HepG2 (cell line): ENCODE results near the gene C1QTNF12. TPM values are rescaled to one million over a fixed set of nuclear protein-coding genes. Genes with fewer than 3 reads are reported as not detected.

Experiments
- ATAC-seq: fragments of 200-7000 bp; cut with Tn5 transposase; 3 replicates; pipeline ENCODE4 v1.9.1; 2020; ENCODE audit warnings: mild to moderate bottlenecking, moderate library complexity
- BruUV-seq: library from RNA; stranded (reverse); fragments of 400-500 nt; replicated peaks from 2 replicates; lab custom pipeline; 2021; lab: Mats Ljungman, UMichigan
- CTCF ChIA-PET: fragments of 300-600 bp; formaldehyde crosslinking; extraction: SDS; loops from one replicate; lab custom pipeline; 2021; ENCODE audit warnings: low total read pairs, inconsistent platforms, low intra/inter-chr PET ratio; lab: Yijun Ruan, JAX
- POLR2A ChIA-PET: fragments of 350-600 bp; sonication (Branson Sonifier 250); formaldehyde crosslinking; loops from one replicate; lab custom pipeline; 2020; ENCODE audit warnings: antibody characterized with exemption, inconsistent platforms; lab: Yijun Ruan, JAX
- DNase-seq: peaks from one replicate; pipeline ENCODE4 v3.0.0-alpha.2; 2015; ENCODE audit warnings: low spot score
- FAIRE-seq: peaks from 3 replicates; lab custom pipeline; 2011; peaks lifted over from hg19 to GRCh38; lab: Jason Lieb, UNC
- H2AFZ ChIP-seq: one replicate; pipeline ENCODE4 v1.6.1; 2011; ENCODE audit warnings: low read length, inconsistent platforms
- H3K27ac ChIP-seq: fragments of 300-600 bp; 3 replicates; pipeline ENCODE4 v1.8.0; 2011; ENCODE audit warnings: mixed run types, mild to moderate bottlenecking, mixed read lengths, low read length, inconsistent platforms; ENCODE audit not compliant: insufficient read depth; ENCODE audit errors: extremely low read length
- H3K27me3 ChIP-seq, 2 experiments: fragments of 200-600 bp in 1 of 2; 2 replicates in 1 of 2; 3 replicates in 1 of 2; pipeline versions ENCODE4 v1.6.0 to v1.8.0; 2011; ENCODE audit warnings: low read length in 2 of 2, mild to moderate bottlenecking in 2 of 2, moderate library complexity in 2 of 2, inconsistent platforms in 1 of 2; ENCODE audit not compliant: insufficient read depth in 2 of 2, control insufficient read depth in 1 of 2
- H3K36me3 ChIP-seq, 2 experiments: fragments of 200-600 bp in 1 of 2; replicated peaks in 1 of 2; 2 replicates in 1 of 2; 3 replicates in 1 of 2; pipeline versions ENCODE4 v1.5.1 to v1.8.0; 2011; ENCODE audit warnings: low read length in 2 of 2, inconsistent platforms in 1 of 2; ENCODE audit not compliant: insufficient read depth in 2 of 2, control insufficient read depth in 1 of 2
- H3K4me1 ChIP-seq: 2 replicates; pipeline ENCODE4 v1.5.1; 2012; ENCODE audit warnings: low read length, inconsistent platforms; ENCODE audit not compliant: insufficient read depth
- H3K4me2 ChIP-seq: 2 replicates; pipeline ENCODE4 v1.6.0; 2011; ENCODE audit warnings: low read depth, low read length, inconsistent platforms
- H3K4me3 ChIP-seq, 3 experiments: fragments of 200-600 bp in 1 of 3; sonication (generic), shearing (Covaris generic) in 1 of 3; replicated peaks in 1 of 3; 2 replicates each; pipeline ENCODE4 v1.5.1; 2011 to 2016; ENCODE audit warnings: low read length in 3 of 3, inconsistent platforms in 2 of 3, low read depth in 2 of 3, mild to moderate bottlenecking in 2 of 3, control low read depth in 1 of 3, mixed read lengths in 1 of 3; ENCODE audit not compliant: insufficient read depth in 1 of 3
- H3K79me2 ChIP-seq: one replicate; pipeline ENCODE4 v1.6.1; 2011; ENCODE audit warnings: low read length, inconsistent platforms; ENCODE audit not compliant: insufficient read depth
- H3K9ac ChIP-seq: 2 replicates; pipeline ENCODE4 v1.6.0; 2011; ENCODE audit warnings: mild to moderate bottlenecking, low read depth, low read length, inconsistent platforms; ENCODE audit not compliant: insufficient read depth
- H3K9me3 ChIP-seq: 2 replicates; pipeline ENCODE4 v1.5.1; 2012; ENCODE audit warnings: mild to moderate bottlenecking, low read length
- H4K20me1 ChIP-seq: 2 replicates; pipeline ENCODE4 v1.6.0; 2011; ENCODE audit warnings: inconsistent platforms, mild to moderate bottlenecking, low read length, moderate library complexity; ENCODE audit not compliant: insufficient read depth
- NBN ChIP-seq: fragments of 450-650 bp; conservative IDR thresholded peaks from 2 replicates; pipeline ENCODE4 v1.6.1; 2017
- POLR2A ChIP-seq, 2 experiments: IDR thresholded peaks; 2 replicates each; pipeline ENCODE4 v1.6.1; 2011; ENCODE audit warnings: low read depth in 2 of 2, low read length in 2 of 2, mild to moderate bottlenecking in 1 of 2, moderate library complexity in 1 of 2; ENCODE audit not compliant: insufficient read depth in 1 of 2
- SMARCC2 ChIP-seq: fragments of 450-650 bp; IDR thresholded peaks from 2 replicates; pipeline ENCODE4 v1.6.1; 2017; ENCODE audit warnings: antibody characterized with exemption, mild to moderate bottlenecking
- TEAD3 ChIP-seq: optimal IDR thresholded peaks from 2 replicates; pipeline ENCODE3; 2016; ENCODE audit warnings: borderline replicate concordance
- ZNF556 ChIP-seq: sonication (generic); formaldehyde crosslinking; IDR thresholded peaks from 2 replicates; pipeline ENCODE4 v1.4.0; 2020; ENCODE audit warnings: mild to moderate bottlenecking, missing genetic modification reagents, borderline replicate concordance
- ZNF577 ChIP-seq: sonication (generic); formaldehyde crosslinking; IDR thresholded peaks from 2 replicates; pipeline ENCODE4 v1.4.0; 2020; ENCODE audit warnings: mild to moderate bottlenecking, low read depth, missing genetic modification reagents, borderline replicate concordance
- ZNF777 ChIP-seq: sonication (generic); formaldehyde crosslinking; IDR thresholded peaks from 2 replicates; pipeline ENCODE4 v1.4.0; 2020; ENCODE audit warnings: missing genetic modification reagents
- ZNF879 ChIP-seq: sonication (generic); formaldehyde crosslinking; IDR thresholded peaks from 2 replicates; pipeline ENCODE4 v1.8.1; 2023; ENCODE audit warnings: missing genetic modification reagents
- WGBS: methylation state at CpG from one replicate; pipeline ENCODE4 v1.1.6; 2017; ENCODE audit warnings: low lambda C conversion rate; 5-methylcytosine and 5-hydroxymethylcytosine counted together
- in situ Hi-C: cut with HindIII; loops from 2 replicates; pipeline ENCODE4 v1.10.0; 2017; ENCODE audit warnings: low pct_unique_long_range_greater_than_20kb; ENCODE audit not compliant: extremely low pct_ligation_motif_present
- intact Hi-C: fragments of 100-400 bp; cut with micrococcal nuclease; formaldehyde crosslinking; loops from one replicate; pipeline ENCODE4 v1.10.0; 2022; ENCODE audit not compliant: unreplicated experiment
- polyA plus RNA-seq, 8 experiments: library from polyadenylated mRNA; depleted of rRNA in 3 of 8; stranded (reverse) in 7 of 8; unstranded in 1 of 8; fragments of >200 nt; fragmentation: Illumina TruSeq in 4 of 8; extraction: Trizol in 4 of 8; gene quantifications; 2 replicates each; pipeline versions ENCODE4 v1.2.1 to v1.2.3, GENCODE V29; 2011 to 2016; ENCODE audit warnings: low read depth in 4 of 8, missing spikeins in 1 of 8, mixed read lengths in 1 of 8; ENCODE audit not compliant: insufficient read depth in 1 of 8
- total RNA-seq, 5 experiments: library from RNA; depleted of rRNA; stranded (reverse); fragments of >200 nt; fragmentation: Illumina TruSeq; extraction: Trizol; gene quantifications; 2 replicates each; pipeline ENCODE4 v1.2.3, GENCODE V29; 2016; ENCODE audit warnings: low read depth in 1 of 5
- TF ChIP-seq, protein P1 (sequence below): IDR thresholded peaks from 2 replicates; pipeline ENCODE4 v1.6.1; 2016; ENCODE audit warnings: low read depth, missing genetic modification reagents, missing compliant biosample characterization
- TF ChIP-seq, protein P2 (sequence below): sonication (generic); formaldehyde crosslinking; IDR thresholded peaks from 2 replicates; pipeline ENCODE4 v1.5.0; 2020; ENCODE audit warnings: mild to moderate bottlenecking, missing genetic modification reagents, borderline replicate concordance
- TF ChIP-seq, protein P3 (sequence below): sonication (generic); formaldehyde crosslinking; IDR thresholded peaks from 2 replicates; pipeline ENCODE4 v1.4.0; 2020; ENCODE audit warnings: missing genetic modification reagents
- TF ChIP-seq, protein P4 (sequence below): sonication (generic); formaldehyde crosslinking; IDR thresholded peaks from 2 replicates; pipeline ENCODE4 v1.4.0; 2020; ENCODE audit warnings: missing genetic modification reagents; ENCODE audit errors: not compliant biosample characterization

The C1QTNF12 gene
- total and polyA plus RNA-seq, 2 of the 13 experiments (the other 11 are each of a cell fraction or from before 2014, with no cell fraction given) = 0.18 to 0.64 TPM

DNA sequence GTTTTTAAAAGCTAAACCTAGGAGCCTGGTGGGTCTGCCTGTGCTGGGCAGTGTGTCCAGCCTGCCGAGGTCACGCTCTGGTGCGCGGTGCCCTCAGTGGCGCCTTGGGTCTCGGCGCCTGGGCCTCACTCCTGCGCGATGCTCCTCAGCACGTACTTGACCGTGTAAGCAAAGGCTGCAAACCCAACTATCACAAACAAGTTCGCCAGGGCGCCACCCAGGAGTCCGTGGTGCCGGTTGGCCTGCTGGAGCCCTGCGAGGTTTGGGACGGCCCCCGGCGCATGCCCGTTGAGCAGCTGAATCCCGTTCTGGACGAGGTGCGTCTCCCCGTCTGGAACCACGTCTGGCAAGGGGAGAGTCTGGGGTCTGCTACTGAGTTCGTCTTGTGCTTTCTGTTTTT is 8.6 kb upstream of the C1QTNF12 start (continued):
- TF ChIP-seq, protein P1, sequence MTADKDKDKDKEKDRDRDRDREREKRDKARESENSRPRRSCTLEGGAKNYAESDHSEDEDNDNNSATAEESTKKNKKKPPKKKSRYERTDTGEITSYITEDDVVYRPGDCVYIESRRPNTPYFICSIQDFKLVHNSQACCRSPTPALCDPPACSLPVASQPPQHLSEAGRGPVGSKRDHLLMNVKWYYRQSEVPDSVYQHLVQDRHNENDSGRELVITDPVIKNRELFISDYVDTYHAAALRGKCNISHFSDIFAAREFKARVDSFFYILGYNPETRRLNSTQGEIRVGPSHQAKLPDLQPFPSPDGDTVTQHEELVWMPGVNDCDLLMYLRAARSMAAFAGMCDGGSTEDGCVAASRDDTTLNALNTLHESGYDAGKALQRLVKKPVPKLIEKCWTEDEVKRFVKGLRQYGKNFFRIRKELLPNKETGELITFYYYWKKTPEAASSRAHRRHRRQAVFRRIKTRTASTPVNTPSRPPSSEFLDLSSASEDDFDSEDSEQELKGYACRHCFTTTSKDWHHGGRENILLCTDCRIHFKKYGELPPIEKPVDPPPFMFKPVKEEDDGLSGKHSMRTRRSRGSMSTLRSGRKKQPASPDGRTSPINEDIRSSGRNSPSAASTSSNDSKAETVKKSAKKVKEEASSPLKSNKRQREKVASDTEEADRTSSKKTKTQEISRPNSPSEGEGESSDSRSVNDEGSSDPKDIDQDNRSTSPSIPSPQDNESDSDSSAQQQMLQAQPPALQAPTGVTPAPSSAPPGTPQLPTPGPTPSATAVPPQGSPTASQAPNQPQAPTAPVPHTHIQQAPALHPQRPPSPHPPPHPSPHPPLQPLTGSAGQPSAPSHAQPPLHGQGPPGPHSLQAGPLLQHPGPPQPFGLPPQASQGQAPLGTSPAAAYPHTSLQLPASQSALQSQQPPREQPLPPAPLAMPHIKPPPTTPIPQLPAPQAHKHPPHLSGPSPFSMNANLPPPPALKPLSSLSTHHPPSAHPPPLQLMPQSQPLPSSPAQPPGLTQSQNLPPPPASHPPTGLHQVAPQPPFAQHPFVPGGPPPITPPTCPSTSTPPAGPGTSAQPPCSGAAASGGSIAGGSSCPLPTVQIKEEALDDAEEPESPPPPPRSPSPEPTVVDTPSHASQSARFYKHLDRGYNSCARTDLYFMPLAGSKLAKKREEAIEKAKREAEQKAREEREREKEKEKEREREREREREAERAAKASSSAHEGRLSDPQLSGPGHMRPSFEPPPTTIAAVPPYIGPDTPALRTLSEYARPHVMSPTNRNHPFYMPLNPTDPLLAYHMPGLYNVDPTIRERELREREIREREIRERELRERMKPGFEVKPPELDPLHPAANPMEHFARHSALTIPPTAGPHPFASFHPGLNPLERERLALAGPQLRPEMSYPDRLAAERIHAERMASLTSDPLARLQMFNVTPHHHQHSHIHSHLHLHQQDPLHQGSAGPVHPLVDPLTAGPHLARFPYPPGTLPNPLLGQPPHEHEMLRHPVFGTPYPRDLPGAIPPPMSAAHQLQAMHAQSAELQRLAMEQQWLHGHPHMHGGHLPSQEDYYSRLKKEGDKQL (CRISPR knock-in tag) = no peak

DNA sequence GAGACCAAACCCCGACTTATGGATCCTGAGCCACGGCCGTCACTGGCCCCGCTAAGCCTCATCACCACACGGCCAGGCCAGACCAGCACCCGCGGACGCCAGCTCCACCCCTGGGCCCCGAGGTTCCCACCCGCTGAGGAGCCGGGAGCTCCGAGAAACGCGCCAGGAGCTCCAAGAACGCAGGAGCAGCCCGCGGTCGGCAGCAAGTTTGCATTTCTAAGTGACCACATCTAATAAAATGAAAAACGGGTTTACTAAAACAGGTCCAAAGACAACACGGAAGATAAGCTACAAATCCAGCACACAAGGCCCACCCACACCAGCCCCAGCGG is 8.1 kb upstream of the C1QTNF12 start:
- H3K79me2 ChIP-seq = no peaks in the 10 kb centered on the region
- no peak overlapping the region for H3K27ac ChIP-seq
- H2AFZ ChIP-seq = no peak overlapping the region
- DNase-seq = no peak
- no peak overlapping the region for H3K4me3 ChIP-seq
- no peaks in the 10 kb centered on the region for H3K4me1 ChIP-seq
- intact Hi-C loops = loop anchor here (5.0 kb wide), 1 partner anchor 132 kb away; no protein-coding TSS in a partner anchor
- H3K9me3 ChIP-seq = no peaks in the 10 kb centered on the region
- H3K9ac ChIP-seq = no peak overlapping the region
- ATAC-seq = no peak
- peaks cover 12 to 26% of the 10 kb centered on the region in 2 experiments; a peak in 4 of 5 replicates for H3K36me3 ChIP-seq
- in situ Hi-C loops = no loop called here
- no peaks in the 10 kb centered on the region for H3K27me3 ChIP-seq
- POLR2A ChIA-PET = no interaction called here
- FAIRE-seq = no peak
- H3K4me2 ChIP-seq = no peak overlapping the region
- CTCF ChIA-PET = no interaction called here
- H4K20me1 ChIP-seq = no peaks in the 10 kb centered on the region
- BruUV-seq = no TSS peak
- WGBS = 98% methylated on average over 21 of the region's 21 CpGs
- TF ChIP-seq NBN (no peak), TEAD3 (CRISPR knock-in tag) (no peak), ZNF879 (CRISPR knock-in tag) (no peak), ZNF777 (no peak), ZNF556 (CRISPR knock-in tag) (no peak), ZNF577 (CRISPR knock-in tag) (no peak), POLR2A (IDR thresholded peaks at IDR 0.05; ENCODE audit: insufficient read depth in 1 of 2, low read depth in 2 of 2, low read length in 2 of 2) (no peak), SMARCC2 (no peak)
- TF ChIP-seq, protein P2, sequence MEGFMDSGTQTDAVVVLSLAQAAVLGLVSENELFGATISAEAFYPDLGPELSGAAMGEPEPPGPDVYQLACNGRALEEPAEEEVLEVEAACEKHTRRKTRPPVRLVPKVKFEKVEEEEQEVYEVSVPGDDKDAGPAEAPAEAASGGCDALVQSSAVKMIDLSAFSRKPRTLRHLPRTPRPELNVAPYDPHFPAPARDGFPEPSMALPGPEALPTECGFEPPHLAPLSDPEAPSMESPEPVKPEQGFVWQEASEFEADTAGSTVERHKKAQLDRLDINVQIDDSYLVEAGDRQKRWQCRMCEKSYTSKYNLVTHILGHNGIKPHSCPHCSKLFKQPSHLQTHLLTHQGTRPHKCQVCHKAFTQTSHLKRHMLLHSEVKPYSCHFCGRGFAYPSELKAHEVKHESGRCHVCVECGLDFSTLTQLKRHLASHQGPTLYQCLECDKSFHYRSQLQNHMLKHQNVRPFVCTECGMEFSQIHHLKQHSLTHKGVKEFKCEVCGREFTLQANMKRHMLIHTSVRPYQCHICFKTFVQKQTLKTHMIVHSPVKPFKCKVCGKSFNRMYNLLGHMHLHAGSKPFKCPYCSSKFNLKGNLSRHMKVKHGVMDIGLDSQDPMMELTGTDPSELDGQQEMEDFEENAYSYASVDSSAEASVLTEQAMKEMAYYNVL (CRISPR knock-in tag) = no peak
- TF ChIP-seq, protein P3, sequence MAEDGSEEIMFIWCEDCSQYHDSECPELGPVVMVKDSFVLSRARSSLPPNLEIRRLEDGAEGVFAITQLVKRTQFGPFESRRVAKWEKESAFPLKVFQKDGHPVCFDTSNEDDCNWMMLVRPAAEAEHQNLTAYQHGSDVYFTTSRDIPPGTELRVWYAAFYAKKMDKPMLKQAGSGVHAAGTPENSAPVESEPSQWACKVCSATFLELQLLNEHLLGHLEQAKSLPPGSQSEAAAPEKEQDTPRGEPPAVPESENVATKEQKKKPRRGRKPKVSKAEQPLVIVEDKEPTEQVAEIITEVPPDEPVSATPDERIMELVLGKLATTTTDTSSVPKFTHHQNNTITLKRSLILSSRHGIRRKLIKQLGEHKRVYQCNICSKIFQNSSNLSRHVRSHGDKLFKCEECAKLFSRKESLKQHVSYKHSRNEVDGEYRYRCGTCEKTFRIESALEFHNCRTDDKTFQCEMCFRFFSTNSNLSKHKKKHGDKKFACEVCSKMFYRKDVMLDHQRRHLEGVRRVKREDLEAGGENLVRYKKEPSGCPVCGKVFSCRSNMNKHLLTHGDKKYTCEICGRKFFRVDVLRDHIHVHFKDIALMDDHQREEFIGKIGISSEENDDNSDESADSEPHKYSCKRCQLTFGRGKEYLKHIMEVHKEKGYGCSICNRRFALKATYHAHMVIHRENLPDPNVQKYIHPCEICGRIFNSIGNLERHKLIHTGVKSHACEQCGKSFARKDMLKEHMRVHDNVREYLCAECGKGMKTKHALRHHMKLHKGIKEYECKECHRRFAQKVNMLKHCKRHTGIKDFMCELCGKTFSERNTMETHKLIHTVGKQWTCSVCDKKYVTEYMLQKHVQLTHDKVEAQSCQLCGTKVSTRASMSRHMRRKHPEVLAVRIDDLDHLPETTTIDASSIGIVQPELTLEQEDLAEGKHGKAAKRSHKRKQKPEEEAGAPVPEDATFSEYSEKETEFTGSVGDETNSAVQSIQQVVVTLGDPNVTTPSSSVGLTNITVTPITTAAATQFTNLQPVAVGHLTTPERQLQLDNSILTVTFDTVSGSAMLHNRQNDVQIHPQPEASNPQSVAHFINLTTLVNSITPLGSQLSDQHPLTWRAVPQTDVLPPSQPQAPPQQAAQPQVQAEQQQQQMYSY = no peak
- TF ChIP-seq, protein P4, sequence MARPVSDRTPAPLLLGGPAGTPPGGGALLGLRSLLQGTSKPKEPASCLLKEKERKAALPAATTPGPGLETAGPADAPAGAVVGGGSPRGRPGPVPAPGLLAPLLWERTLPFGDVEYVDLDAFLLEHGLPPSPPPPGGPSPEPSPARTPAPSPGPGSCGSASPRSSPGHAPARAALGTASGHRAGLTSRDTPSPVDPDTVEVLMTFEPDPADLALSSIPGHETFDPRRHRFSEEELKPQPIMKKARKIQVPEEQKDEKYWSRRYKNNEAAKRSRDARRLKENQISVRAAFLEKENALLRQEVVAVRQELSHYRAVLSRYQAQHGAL (CRISPR knock-in tag) = no peak
